Stimulated activated naive CD8-positive, alpha-beta T cell treated with anti-CD3 and anti-CD28 coated beads, Interleukin-15, Interleukin-2, amounts not matched to agents 100 ng/mL and 50 ng/mL, for 24 hours (primary cell): ENCODE data around the gene SLC17A2.

Experiments used
- H3K27ac Mint-ChIP-seq: one replicate; pipeline ENCODE4 v1.8.0; 2021; ENCODE audit warnings: mild to moderate bottlenecking, mixed read lengths
- H3K27me3 Mint-ChIP-seq: one replicate; pipeline ENCODE4 v1.8.0; 2021; ENCODE audit warnings: mixed read lengths
- H3K36me3 Mint-ChIP-seq: one replicate; pipeline ENCODE4 v1.8.0; 2021; ENCODE audit warnings: low read depth, mixed read lengths
- H3K4me1 Mint-ChIP-seq: one replicate; pipeline ENCODE4 v1.8.0; 2021; ENCODE audit warnings: low read depth, mixed read lengths
- H3K4me3 Mint-ChIP-seq: one replicate; pipeline ENCODE4 v1.8.0; 2021; ENCODE audit warnings: mild to moderate bottlenecking, mixed read lengths
- H3K9me3 Mint-ChIP-seq: one replicate; pipeline ENCODE4 v1.8.0; 2021; ENCODE audit warnings: mixed read lengths

SLC17A2 gene, protein sequence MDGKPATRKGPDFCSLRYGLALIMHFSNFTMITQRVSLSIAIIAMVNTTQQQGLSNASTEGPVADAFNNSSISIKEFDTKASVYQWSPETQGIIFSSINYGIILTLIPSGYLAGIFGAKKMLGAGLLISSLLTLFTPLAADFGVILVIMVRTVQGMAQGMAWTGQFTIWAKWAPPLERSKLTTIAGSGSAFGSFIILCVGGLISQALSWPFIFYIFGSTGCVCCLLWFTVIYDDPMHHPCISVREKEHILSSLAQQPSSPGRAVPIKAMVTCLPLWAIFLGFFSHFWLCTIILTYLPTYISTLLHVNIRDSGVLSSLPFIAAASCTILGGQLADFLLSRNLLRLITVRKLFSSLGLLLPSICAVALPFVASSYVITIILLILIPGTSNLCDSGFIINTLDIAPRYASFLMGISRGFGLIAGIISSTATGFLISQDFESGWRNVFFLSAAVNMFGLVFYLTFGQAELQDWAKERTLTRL

DNA sequence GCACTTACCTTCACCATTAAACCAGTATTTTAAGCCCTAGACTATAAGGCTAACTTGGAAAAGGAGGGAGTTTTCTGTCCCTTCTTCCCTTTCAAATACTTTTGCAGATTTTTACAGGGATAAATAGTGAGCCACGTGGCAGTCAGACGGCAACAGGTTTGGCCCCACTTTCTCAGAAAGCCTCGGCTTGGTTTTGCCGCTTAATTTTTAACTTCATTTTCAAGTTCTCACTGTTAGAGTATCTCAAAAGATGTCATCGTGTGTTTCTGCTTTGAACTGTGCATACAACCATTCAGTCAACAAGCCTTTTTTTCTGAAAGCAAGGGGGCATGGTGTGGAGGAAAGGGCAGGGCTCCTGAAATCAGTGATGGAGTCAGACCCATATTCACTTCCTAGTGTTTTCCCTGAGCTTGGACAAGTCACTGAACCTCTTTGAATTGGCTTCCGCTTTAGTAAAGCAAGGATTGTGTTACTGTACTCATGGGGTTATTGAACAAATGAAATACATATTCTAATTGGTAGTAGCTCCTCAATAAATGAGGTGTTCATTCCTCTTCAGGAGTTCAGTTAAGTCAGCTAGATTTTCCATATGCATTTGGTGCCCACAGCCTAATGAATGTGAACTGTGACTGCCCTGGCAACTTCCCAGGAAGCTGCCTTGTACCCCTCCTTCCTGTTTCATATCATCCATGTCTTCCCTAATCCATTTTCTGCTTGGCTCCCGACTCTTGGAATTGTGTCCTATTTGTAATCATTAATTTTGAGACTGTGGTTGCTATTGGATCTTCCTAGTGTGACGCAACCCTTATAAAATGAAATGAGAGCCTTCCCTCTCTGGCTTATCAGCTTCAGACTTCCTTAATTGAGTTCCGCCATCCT, at the start of gene SLC17A2:
Gene SLC17A2, minus strand, starts transcription at position 160 of the 879 bp plus-strand sequence. CDS start 4,895 bp downstream, outside the sequence.
- Mint-ChIP-seq H3K36me3 (no peaks in the 10 kb centered on the region), H3K27me3 (no peaks in the 10 kb centered on the region), H3K4me3 (no peak within 1 kb of the TSS), H3K27ac (no peak within 1 kb of the TSS), H3K4me1 (no peaks in the 10 kb centered on the region), H3K9me3 (no peaks in the 10 kb centered on the region)

DNA sequence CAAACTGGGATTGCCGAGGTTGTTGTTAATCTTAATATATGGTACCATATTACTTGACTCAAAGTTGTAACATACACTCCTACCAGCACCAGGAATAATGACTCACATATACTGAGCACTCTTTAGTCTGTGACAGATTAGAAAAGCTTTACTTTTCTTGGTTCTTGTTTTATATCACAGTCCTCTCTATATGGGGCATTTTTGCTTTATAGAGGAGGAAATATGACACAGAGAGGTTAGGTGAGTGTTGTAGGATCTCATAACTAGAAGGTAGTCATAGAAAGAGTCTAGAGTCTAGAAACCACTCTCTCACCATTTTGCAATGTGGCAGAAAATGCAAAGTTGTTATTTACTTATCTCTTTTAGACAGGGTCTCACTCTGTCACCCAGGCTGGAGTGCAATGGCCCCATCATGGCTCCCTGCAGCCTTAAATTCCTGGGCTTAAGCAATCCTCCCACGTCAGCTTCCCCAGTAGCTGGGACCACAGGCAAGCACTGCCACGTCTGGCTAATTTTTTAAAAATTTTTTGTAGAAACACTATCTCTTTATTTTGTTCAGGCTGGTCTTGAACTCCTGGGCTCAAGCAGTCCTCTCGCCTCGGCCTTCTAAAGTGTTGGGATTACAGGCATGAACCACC, 45.6 kb upstream of the SLC17A2 start:
- H3K4me3 Mint-ChIP-seq = no peak overlapping the region
- no peaks in the 10 kb centered on the region for H3K9me3 Mint-ChIP-seq
- H3K4me1 Mint-ChIP-seq = peaks cover 24% of the 10 kb centered on the region
- H3K27ac Mint-ChIP-seq = no peak overlapping the region
- no peaks in the 10 kb centered on the region for H3K27me3 Mint-ChIP-seq
- H3K36me3 Mint-ChIP-seq = peaks cover 60% of the 10 kb centered on the region

GRCh38 chr6:25973923-25974555, 43.5 kb upstream of the SLC17A2 start:
- Mint-ChIP-seq H3K4me3 (no peak overlapping the region), H3K9me3 (no peaks in the 10 kb centered on the region), H3K36me3 (peaks cover 73% of the 10 kb centered on the region), H3K27ac (no peak overlapping the region), H3K4me1 (peaks cover 39% of the 10 kb centered on the region), H3K27me3 (no peaks in the 10 kb centered on the region)

GRCh38 chr6:25972902-25973301, 42.4 kb upstream of the SLC17A2 start:
- no peak overlapping the region for H3K4me3 Mint-ChIP-seq
- H3K27ac Mint-ChIP-seq = no peak overlapping the region
- peaks cover 4% of the 10 kb centered on the region for H3K9me3 Mint-ChIP-seq
- peaks cover 50% of the 10 kb centered on the region for H3K4me1 Mint-ChIP-seq
- H3K36me3 Mint-ChIP-seq = peaks cover 83% of the 10 kb centered on the region
- no peaks in the 10 kb centered on the region for H3K27me3 Mint-ChIP-seq

DNA sequence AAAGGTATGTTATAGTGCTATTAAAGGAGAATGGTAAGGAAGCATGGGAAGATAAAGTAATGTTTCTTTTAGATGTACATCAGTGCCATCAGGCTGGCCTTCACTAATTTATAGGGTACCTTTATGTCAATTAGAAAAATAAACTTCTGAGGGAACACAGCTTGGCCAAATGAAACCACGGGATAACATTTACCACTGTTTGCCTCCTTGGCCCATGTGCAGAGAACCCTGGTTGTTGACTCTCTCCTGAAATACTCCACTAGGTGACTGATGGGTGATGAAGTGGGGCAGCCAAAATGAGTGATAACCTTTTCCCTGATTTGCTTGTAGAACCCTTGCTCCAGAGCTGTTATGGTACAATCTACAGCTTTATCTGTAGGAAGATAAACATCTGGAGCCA, 41.6 kb upstream of the SLC17A2 start:
- Mint-ChIP-seq H3K4me1 (peaks cover 58% of the 10 kb centered on the region), H3K9me3 (peaks cover 5% of the 10 kb centered on the region), H3K27me3 (no peaks in the 10 kb centered on the region), H3K27ac (no peak overlapping the region), H3K4me3 (no peak overlapping the region), H3K36me3 (peaks cover 86% of the 10 kb centered on the region)

DNA sequence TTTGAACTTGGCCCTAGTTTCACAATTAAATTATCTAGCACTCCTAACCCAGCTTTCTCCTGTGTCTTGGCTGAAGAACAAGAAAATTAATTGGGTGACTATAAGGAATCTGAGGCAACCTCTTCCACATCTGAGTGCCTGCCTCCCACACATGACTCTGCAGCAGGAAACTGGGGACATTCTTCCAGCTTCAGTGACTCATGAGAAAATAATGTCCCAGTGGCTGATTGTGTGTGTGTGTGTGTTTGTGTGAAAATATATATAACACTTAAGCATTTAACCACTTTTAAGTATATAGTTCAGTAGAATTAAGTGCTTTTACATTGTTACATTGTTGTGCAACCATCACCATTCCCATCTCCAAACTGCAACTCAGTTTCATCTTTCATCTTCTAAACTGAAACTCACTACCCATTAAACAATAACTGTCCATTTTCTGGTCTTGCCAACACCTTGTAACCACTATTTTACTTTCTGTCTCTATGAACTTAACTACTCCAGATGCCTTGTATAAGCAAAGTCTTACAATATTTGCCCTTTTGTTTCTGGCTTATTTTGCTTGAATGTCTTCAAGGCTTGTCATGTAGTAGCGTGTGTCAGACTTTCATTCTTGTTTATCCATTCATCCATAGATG, 40.8 kb upstream of the SLC17A2 start:
- Mint-ChIP-seq H3K27ac (no peak overlapping the region), H3K36me3 (peaks cover 86% of the 10 kb centered on the region), H3K9me3 (peaks cover 5% of the 10 kb centered on the region), H3K27me3 (no peaks in the 10 kb centered on the region), H3K4me1 (peaks cover 58% of the 10 kb centered on the region), H3K4me3 (no peak overlapping the region)

- H3K27ac Mint-ChIP-seq = no peak overlapping the region
- H3K36me3 Mint-ChIP-seq = peaks cover 84% of the 10 kb centered on the region
- no peaks in the 10 kb centered on the region for H3K27me3 Mint-ChIP-seq
- H3K4me1 Mint-ChIP-seq = peaks cover 78% of the 10 kb centered on the region
- H3K9me3 Mint-ChIP-seq = peaks cover 5% of the 10 kb centered on the region
- H3K4me3 Mint-ChIP-seq = no peak overlapping the region
These were observed 38.3 kb upstream of the SLC17A2 start for GRCh38 chr6:25968769-25969168.

- peaks cover 70% of the 10 kb centered on the region for H3K36me3 Mint-ChIP-seq
These were observed 36.2 kb upstream of the SLC17A2 start for GRCh38 chr6:25966711-25967110.

DNA sequence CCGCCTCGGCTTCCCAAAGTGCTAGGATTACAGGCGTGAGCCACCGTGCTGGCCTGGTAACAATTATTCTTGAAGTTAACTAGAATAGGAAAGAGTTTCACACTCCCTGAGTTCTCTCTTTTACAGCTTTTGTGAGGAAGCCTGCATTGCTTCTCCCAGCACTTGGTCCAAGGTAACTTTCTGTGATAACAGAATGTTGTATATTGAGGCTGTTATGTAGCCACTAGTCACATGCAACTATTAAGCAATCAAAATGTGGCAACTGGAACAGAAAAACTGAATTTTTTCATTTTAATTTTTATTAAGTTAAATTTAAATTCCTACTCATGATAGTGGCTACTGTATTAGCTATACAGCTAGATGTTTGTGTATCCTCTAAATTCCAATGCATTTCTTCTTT, 34.6 kb upstream of the SLC17A2 start:
- Mint-ChIP-seq H3K9me3 (peaks cover 13% of the 10 kb centered on the region), H3K27ac (no peak overlapping the region), H3K36me3 (peaks cover 61% of the 10 kb centered on the region), H3K4me3 (peak overlapping the region; percentile 97), H3K27me3 (no peaks in the 10 kb centered on the region), H3K4me1 (peaks cover 91% of the 10 kb centered on the region)

More at GRCh38 chr6:25966711-25967110, 36.2 kb upstream of the SLC17A2 start:
- no peaks in the 10 kb centered on the region for H3K27me3 Mint-ChIP-seq
- H3K4me3 Mint-ChIP-seq = peak overlapping the region; percentile 70
- no peak overlapping the region for H3K27ac Mint-ChIP-seq
- H3K4me1 Mint-ChIP-seq = peaks cover 91% of the 10 kb centered on the region
- H3K9me3 Mint-ChIP-seq = peaks cover 5% of the 10 kb centered on the region

DNA sequence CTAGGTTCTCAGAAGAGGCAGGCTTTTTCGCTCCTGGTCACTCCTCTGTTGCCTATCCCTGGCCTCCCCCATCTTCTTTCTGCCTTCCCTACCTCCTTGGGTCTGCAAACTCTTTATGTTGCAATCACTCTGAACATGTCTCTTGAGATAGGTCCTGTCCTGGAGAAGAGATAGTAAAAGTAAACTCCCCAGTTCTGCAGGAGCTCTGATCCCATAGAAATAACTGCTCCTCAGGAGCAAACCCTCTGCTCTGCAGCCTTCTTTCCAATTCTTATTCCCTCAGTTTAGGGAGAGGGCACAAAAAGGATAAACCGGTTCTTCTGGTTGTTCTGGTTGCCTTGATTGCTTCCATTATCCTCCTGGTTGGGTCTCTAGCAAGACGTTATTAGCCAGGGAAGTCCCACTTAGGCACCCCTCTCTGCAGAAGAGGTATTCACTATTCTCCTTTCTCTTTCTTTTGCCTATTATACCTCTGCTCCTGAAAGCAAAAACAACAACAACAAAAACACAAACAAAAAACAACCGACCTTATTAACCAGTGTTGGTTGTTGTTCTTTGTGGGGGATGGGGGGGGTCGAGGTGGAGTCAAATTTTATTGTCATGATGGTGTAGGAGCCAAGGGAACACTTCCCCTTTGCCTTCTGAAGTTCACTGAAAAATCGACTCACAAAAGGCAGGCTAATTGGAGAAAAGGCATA, 33.1 kb upstream of the SLC17A2 start:
- H3K4me1 Mint-ChIP-seq = peaks cover 96% of the 10 kb centered on the region
- H3K9me3 Mint-ChIP-seq = peaks cover 26% of the 10 kb centered on the region
- H3K27ac Mint-ChIP-seq = peak overlapping the region; percentile 76
- H3K27me3 Mint-ChIP-seq = no peaks in the 10 kb centered on the region
- H3K4me3 Mint-ChIP-seq = peak overlapping the region; percentile 97
- peaks cover 57% of the 10 kb centered on the region for H3K36me3 Mint-ChIP-seq

GRCh38 chr6:25962149-25963127, 31.9 kb upstream of the SLC17A2 start, which contains the start of gene TRIM38:
Gene TRIM38 (plus strand): TSS chr6:25962802. CDS start chr6:25966523, 3,721 bp downstream.
- Mint-ChIP-seq H3K27me3 (no peaks in the 10 kb centered on the region), H3K9me3 (peaks cover 24% of the 10 kb centered on the region), H3K4me3 (peak within 1 kb of the TSS; percentile 97), H3K36me3 (peaks cover 48% of the 10 kb centered on the region), H3K4me1 (peaks cover 90% of the 10 kb centered on the region), H3K27ac (peak within 1 kb of the TSS; percentile 96)

- Mint-ChIP-seq H3K36me3 (peaks cover 41% of the 10 kb centered on the region), H3K4me1 (peaks cover 83% of the 10 kb centered on the region), H3K27ac (peak overlapping the region; percentile 96), H3K27me3 (no peaks in the 10 kb centered on the region), H3K9me3 (peaks cover 24% of the 10 kb centered on the region), H3K4me3 (peak overlapping the region; percentile 97)
These were observed 31.2 kb upstream of the SLC17A2 start for GRCh38 chr6:25961619-25962148.
